C4-2B (cell line): ENCODE data around the gene C17orf107.

Experiments
- CTCF ChIP-seq: fragments of 450-650 bp; conservative IDR thresholded peaks from 2 replicates; pipeline ENCODE4 v1.5.1; 2017; ENCODE audit warnings: mild to moderate bottlenecking
- ZFX ChIP-seq: fragments of 450-650 bp; IDR thresholded peaks from 2 replicates; pipeline ENCODE4 v1.6.1; 2017

GRCh38 chr17:4860651-4861050 is 38.7 kb upstream of the C17orf107 start:
- no peak for TF ChIP-seq CTCF
- TF ChIP-seq ZFX, result no peak
